OCI-LY7 (cell line): Measurements from ENCODE around the gene NOM1.

Experiments used
- CTCF ChIP-seq: fragments of 200-600 bp; sonication (generic); conservative IDR thresholded peaks from 2 replicates; pipeline ENCODE4 v1.5.1; 2014; ENCODE audit warnings: mild to moderate bottlenecking, antibody characterized with exemption, low read length, moderate library complexity, mixed read lengths
- EZH2phosphoT487 ChIP-seq: fragments of 200-600 bp; sonication (generic); IDR thresholded peaks from 2 replicates; pipeline ENCODE4 v1.6.1; 2018; ENCODE audit warnings: low read depth, borderline replicate concordance, mild to moderate bottlenecking, mixed run types, antibody characterized with exemption, low read length, moderate library complexity, mixed read lengths

- TF ChIP-seq CTCF (no peak), EZH2phosphoT487 (no peak)
Observed at GRCh38 chr7:157012113-157012547, 62.6 kb downstream of the NOM1 start.
